B cell (primary cell): ENCODE data around the gene GUCY1B1.

Experiments
- CTCF ChIP-seq: fragments of 200-600 bp; IDR thresholded peaks from one replicate; pipeline ENCODE4 v1.8.0; 2022; ENCODE audit warnings: antibody characterized with exemption, mild to moderate bottlenecking
- EZH2 ChIP-seq: IDR thresholded peaks from 2 replicates; pipeline ENCODE4 v1.6.1; 2012; ENCODE audit warnings: borderline replicate concordance, low read depth, mild to moderate bottlenecking, moderate library complexity, low read length; ENCODE audit not compliant: insufficient read depth, poor library complexity, severe bottlenecking

- TF ChIP-seq CTCF (no peak), EZH2 (no peak)
Observed at GRCh38 chr4:155802190-155802959, 43.6 kb downstream of the GUCY1B1 start.
